ENCODE data around the gene CAMK1D.

Gene CAMK1D

GRCh38 chr10:12409613-12410012, 60.3 kb downstream of the CAMK1D start:
- no peak for TF ChIP-seq POLR2A (IDR thresholded peaks at IDR 0.05; ENCODE audit: low read depth, low read length)
- DNase-seq (ENCODE audit: insufficient read length, low spot score) = no peak
- FAIRE-seq = no peak

DNA sequence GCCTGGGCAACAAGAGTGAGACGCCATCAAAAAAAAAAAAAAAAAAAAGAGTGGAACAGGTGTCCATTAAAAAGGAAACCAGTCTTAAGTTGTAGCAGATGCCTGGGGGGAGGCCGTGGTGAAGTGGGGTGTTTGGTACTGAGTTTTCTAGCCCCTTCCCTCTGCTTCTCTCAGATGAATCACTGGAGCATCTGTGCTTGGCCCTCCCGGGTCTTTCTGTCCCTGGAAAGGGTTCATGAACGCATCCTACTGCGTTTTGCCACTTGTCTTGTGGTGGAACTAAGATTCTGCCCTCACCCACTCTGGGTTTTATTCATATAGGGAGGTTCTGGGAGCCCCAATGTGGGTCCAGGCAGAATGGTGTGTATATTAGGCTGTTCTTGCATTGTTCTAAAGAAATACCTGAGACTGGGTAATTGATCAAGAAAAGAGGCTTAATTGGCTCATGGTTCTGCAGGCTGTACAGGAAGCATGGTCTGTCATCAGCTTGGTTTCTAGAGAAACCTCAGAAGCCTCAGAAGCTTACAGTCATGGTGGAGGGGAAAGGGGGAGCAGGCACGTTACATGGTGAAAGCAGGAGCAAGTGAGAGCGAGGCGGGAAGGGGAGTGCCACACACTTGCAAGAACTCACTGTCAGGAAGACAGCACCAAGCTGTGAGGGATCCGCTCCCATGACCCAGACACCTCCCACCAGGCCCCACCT, 63.5 kb downstream of the CAMK1D start:
- no peak for TF ChIP-seq POLR2A (IDR thresholded peaks at IDR 0.05; ENCODE audit: low read depth, low read length)
- DNase-seq (ENCODE audit: insufficient read length, low spot score) (no peak), FAIRE-seq (no peak)

DNA sequence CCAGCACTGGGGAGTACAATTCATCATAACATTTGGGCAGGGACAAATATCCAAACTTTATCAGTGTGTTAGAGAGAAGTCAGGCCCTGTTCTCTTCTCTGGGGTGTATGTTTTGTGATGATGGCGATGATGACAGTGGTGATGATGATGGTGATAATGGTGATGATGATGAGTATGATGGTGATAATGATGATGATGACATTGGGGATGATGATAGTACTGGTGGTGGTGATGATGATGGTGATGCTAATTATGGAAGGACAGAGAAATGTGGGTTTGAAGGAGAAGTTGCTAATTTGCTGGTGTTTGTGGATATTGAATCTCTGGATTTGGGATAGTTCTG, 64.0 kb downstream of the CAMK1D start:
- TF ChIP-seq POLR2A (IDR thresholded peaks at IDR 0.05; ENCODE audit: low read depth, low read length) = no peak
- DNase-seq (ENCODE audit: insufficient read length, low spot score) = no peak
- no peak for FAIRE-seq

DNA sequence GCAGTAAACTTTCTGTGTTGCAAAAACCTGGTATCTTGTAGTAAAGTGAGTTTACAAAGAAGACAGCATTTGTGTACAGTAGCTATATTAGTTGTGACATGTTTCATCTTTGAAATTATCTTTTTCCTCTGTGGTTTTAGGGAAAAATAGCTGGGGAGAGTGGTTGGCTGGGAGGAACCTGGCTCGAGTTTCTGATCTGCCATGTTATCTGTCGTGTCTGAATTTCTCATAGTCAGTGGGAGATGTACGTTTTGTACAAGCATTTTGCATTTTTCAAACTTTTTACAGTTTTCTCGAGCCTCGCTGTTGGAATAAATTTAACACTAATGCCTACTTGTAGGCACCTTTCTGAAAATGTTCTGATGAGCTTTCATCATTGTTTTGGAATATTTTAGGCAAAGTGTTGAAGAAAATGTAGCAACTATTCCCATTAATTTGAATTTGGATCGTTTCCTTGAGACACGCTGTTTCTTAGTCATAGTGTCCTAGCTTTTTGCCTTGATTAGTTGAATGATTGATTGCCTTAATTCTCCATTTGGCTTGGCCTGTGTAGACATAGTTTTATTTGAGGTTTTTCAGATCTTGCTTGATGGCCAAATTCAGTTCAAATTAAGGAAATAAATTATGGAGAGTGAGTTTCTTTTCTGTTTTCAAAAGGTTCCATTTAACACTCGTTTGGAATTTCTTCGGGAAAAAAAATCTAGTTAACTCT, 65.1 kb downstream of the CAMK1D start:
- DNase-seq (ENCODE audit: insufficient read length, low spot score) (no peak), FAIRE-seq (peak; percentile 80)
- no peak for TF ChIP-seq POLR2A (IDR thresholded peaks at IDR 0.05; ENCODE audit: low read depth, low read length)

- no peak for TF ChIP-seq POLR2A (IDR thresholded peaks at IDR 0.05; ENCODE audit: low read depth, low read length)
- no peak for DNase-seq (ENCODE audit: insufficient read length, low spot score)
- no peak for FAIRE-seq
Measured at GRCh38 chr10:12416344-12417050, 67.2 kb downstream of the CAMK1D start.

DNA sequence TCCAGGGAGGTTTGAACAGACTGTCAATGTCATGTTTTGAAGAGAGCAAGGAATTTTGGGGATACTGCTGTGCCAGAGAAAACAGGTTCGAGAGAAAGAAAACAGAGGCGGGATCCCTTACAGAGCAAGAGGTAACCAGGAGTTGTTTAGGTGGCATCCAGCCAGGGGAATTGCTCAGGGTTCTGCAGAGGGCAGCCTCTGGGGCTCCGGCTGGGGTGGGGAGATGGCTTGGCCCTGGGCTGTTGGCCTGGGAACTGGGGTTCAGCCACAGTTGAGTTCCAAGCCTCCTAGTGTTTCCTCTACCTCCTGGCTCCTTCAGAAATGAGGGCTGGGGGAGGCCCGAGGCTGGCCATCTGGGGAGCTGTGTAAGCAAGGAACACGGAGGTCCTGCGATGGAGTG, 68.0 kb downstream of the CAMK1D start:
- no peak for TF ChIP-seq POLR2A (IDR thresholded peaks at IDR 0.05; ENCODE audit: low read depth, low read length)
- no peak for DNase-seq (ENCODE audit: insufficient read length, low spot score)
- no peak for FAIRE-seq

GRCh38 chr10:12418000-12418399, 68.7 kb downstream of the CAMK1D start:
- DNase-seq (ENCODE audit: insufficient read length, low spot score) = no peak
- no peak for FAIRE-seq
- no peak for TF ChIP-seq POLR2A (IDR thresholded peaks at IDR 0.05; ENCODE audit: low read depth, low read length)

- DNase-seq (ENCODE audit: insufficient read length, low spot score) (no peak), FAIRE-seq (peak; percentile 30)
- no peak for TF ChIP-seq POLR2A (IDR thresholded peaks at IDR 0.05; ENCODE audit: low read depth, low read length)
Measured at GRCh38 chr10:12418725-12419261, 69.4 kb downstream of the CAMK1D start.

DNA sequence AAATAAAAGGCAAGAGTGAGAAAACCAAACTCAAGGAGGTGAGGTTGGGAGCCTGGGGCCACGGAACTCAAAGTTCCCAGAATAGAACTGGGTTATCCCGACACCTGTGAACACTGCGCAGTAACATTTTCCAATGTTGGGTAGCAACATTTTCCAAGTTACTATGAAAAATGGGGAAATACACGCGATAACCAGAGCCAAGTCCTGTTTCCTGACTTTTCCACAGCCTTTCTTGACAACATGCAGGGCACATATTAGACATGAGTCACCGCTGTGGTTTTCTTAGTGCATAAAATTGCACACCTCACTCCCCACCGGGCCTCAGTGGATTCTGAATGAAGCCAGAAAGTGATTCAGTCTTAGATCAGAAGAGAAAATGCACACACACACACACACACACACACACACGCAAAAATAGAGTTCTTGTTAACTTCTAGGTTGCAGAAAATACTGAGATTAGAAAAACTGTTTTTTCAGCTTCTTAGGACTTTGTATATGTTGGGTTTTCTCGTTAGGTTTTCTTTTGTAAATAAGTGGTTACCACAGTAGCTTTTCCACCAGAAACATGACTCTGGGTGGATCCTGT, 70.0 kb downstream of the CAMK1D start:
- DNase-seq (ENCODE audit: insufficient read length, low spot score) (peak; percentile 79), FAIRE-seq (peak; percentile 99)
- no peak for TF ChIP-seq POLR2A (IDR thresholded peaks at IDR 0.05; ENCODE audit: low read depth, low read length)

- no peak for DNase-seq (ENCODE audit: insufficient read length, low spot score)
- TF ChIP-seq POLR2A (IDR thresholded peaks at IDR 0.05; ENCODE audit: low read depth, low read length) = no peak
- no peak for FAIRE-seq
Measured at GRCh38 chr10:12420530-12421120, 71.3 kb downstream of the CAMK1D start.

- no peak for FAIRE-seq
- TF ChIP-seq POLR2A (IDR thresholded peaks at IDR 0.05; ENCODE audit: low read depth, low read length) = no peak
- no peak for DNase-seq (ENCODE audit: insufficient read length, low spot score)
Measured at GRCh38 chr10:12422189-12422588, 72.8 kb downstream of the CAMK1D start.

- FAIRE-seq = no peak
- no peak for TF ChIP-seq POLR2A (IDR thresholded peaks at IDR 0.05; ENCODE audit: low read depth, low read length)
- no peak for DNase-seq (ENCODE audit: insufficient read length, low spot score)
Measured at GRCh38 chr10:12423896-12424295, 74.5 kb downstream of the CAMK1D start.

DNA sequence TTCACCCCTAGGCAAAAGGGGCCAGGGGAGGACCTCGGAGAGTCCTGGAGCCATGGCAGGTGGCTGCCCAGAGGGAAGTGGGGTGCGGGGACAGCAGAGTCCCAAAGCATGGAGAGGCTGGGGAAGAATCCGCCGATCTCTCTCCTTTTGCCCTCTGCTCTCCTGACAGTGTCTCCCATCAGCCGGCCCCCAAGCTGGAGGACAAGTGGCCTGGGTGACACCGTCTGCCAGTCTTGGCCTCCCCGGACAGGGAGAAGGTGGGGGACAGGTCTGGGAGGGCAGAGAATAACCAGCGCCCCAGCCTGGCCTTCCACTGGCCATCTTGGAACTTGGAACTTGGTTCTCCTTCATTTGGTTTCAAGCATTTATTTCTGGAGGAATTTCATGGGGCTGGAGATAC, 77.9 kb downstream of the CAMK1D start:
- FAIRE-seq (no peak), DNase-seq (ENCODE audit: insufficient read length, low spot score) (no peak)
- no peak for TF ChIP-seq POLR2A (IDR thresholded peaks at IDR 0.05; ENCODE audit: low read depth, low read length)

Measured in H54 (cell line).